CD4-positive, alpha-beta memory T cell (primary cell): ENCODE measurements around the gene GRM2. TPM values are rescaled to one million over a fixed set of nuclear protein-coding genes. Genes with fewer than 3 reads are reported as not detected.

Source experiments
- CTCF ChIA-PET: fragments of 350-600 bp; sonication (Branson Sonifier 250); formaldehyde crosslinking; loops from one replicate; lab custom pipeline; 2021; ENCODE audit warnings: inconsistent platforms; ENCODE audit not compliant: partially characterized antibody; lab: Charles Lee
- POLR2A ChIA-PET: fragments of 350-600 bp; sonication (Branson Sonifier 250); formaldehyde crosslinking; loops from one replicate; lab custom pipeline; 2021; ENCODE audit not compliant: partially characterized antibody; lab: Charles Lee
- DNase-seq, 5 donors: peaks; one replicate each; pipeline versions ENCODE4 v3.0.0 to v3.0.0-alpha.2; 2020 to 2022; ENCODE audit warnings: mixed read lengths in 1 of 5
- H3K27ac ChIP-seq: one replicate; pipeline ENCODE4 v1.7.0; 2013; ENCODE audit warnings: low read depth, low read length
- H3K27me3 ChIP-seq: 2 replicates; pipeline ENCODE4 v1.7.0; 2013; ENCODE audit warnings: mild to moderate bottlenecking, low read length, moderate library complexity; ENCODE audit not compliant: insufficient read depth
- H3K36me3 ChIP-seq: 2 replicates; pipeline ENCODE4 v1.7.0; 2013; ENCODE audit warnings: mild to moderate bottlenecking, low read length, moderate library complexity; ENCODE audit not compliant: insufficient read depth
- H3K4me1 ChIP-seq: 2 replicates; pipeline ENCODE4 v1.7.0; 2013; ENCODE audit warnings: mild to moderate bottlenecking, low read length, moderate library complexity; ENCODE audit not compliant: insufficient read depth
- H3K4me3 ChIP-seq, 2 donors: one replicate each; pipeline ENCODE4 v1.7.0; 2013; ENCODE audit warnings: low read length in 2 of 2, mild to moderate bottlenecking in 1 of 2
- H3K9me3 ChIP-seq, 2 donors: one replicate each; pipeline ENCODE4 v1.7.0; 2013; ENCODE audit warnings: low read length in 2 of 2, control low read depth in 1 of 2; ENCODE audit not compliant: control insufficient read depth in 1 of 2
- H3K27ac Mint-ChIP-seq, 7 donors: one replicate each; pipeline ENCODE4 v1.8.0; 2020 to 2021; ENCODE audit warnings: mixed read lengths in 7 of 7, mild to moderate bottlenecking in 6 of 7, inconsistent platforms in 3 of 7, moderate library complexity in 3 of 7
- H3K27me3 Mint-ChIP-seq, 2 donors: one replicate each; pipeline ENCODE4 v1.8.0; 2020 to 2021; ENCODE audit warnings: mixed read lengths in 2 of 2
- H3K36me3 Mint-ChIP-seq, 2 donors: one replicate each; pipeline ENCODE4 v1.8.0; 2020 to 2021; ENCODE audit warnings: mixed read lengths in 2 of 2, inconsistent platforms in 1 of 2, mild to moderate bottlenecking in 1 of 2
- H3K4me1 Mint-ChIP-seq, 4 donors: one replicate each; pipeline ENCODE4 v1.8.0; 2020 to 2021; ENCODE audit warnings: mixed read lengths in 4 of 4, mild to moderate bottlenecking in 1 of 4
- H3K4me3 Mint-ChIP-seq, 8 donors: one replicate each; pipeline ENCODE4 v1.8.0; 2020 to 2021; ENCODE audit warnings: mixed read lengths in 8 of 8, mild to moderate bottlenecking in 7 of 8, moderate library complexity in 6 of 8, inconsistent platforms in 3 of 8
- H3K9me3 Mint-ChIP-seq, 8 donors: one replicate each; pipeline ENCODE4 v1.8.0; 2020 to 2021; ENCODE audit warnings: mixed read lengths in 8 of 8, mild to moderate bottlenecking in 5 of 8, inconsistent platforms in 3 of 8, moderate library complexity in 1 of 8
- intact Hi-C: fragments of 100-400 bp; cut with micrococcal nuclease; formaldehyde crosslinking; loops from one replicate; pipeline ENCODE4 v1.15.1; 2023
- polyA plus RNA-seq, 2 donors: library from polyadenylated mRNA; unstranded; fragments of 300-500 nt; fragmentation: Illumina TruSeq; gene quantifications; one replicate each; pipeline ENCODE4 v1.2.3, GENCODE V29; 2021
- total RNA-seq, 2 experiments: library from RNA; stranded (reverse); gene quantifications; one replicate each; pipeline ENCODE4 v1.2.3, GENCODE V29; 2021

Gene GRM2
- total RNA-seq (1 to 10 TPM; 1.1 to 1.9 TPM), polyA plus RNA-seq (under 1 TPM in 1 of 2 donors, not detected in 1; 0.07 TPM)

GRCh38 chr3:51706788-51707731, at the start of gene GRM2:
Gene GRM2 (plus strand): TSS chr3:51707068. CDS start chr3:51708984, 1,916 bp downstream.
- ChIA-PET CTCF (no interaction called here), POLR2A (no interaction called here)
- Histone ChIP-seq H3K27me3 (no peaks in the 10 kb centered on the region), H3K36me3 (peaks cover 31% of the 10 kb centered on the region), H3K27ac (no peak within 1 kb of the TSS), H3K9me3 (no peaks in the 10 kb centered on the region), H3K4me1 (no peaks in the 10 kb centered on the region), H3K4me3 (no peak within 1 kb of the TSS)
- intact Hi-C loops: no loop called here
- peak within 1 kb of the TSS in 5 of 7 donors; percentile 15 to 56 (median 52) for H3K27ac Mint-ChIP-seq
- H3K4me3 Mint-ChIP-seq: peak within 1 kb of the TSS in 3 of 8 donors; percentile 1 to 21 (median 20)
- peaks cover 9 to 25% of the 10 kb centered on the region in 2 donors for H3K36me3 Mint-ChIP-seq
- no peaks in the 10 kb centered on the region for H3K27me3 Mint-ChIP-seq
- H3K9me3 Mint-ChIP-seq: peaks cover 0 to 2% (median 0%) of the 10 kb centered on the region in 8 donors
- peak in 2 of 5 donors; percentile 18 to 26 for DNase-seq
- peaks cover 15 to 43% (median 23%) of the 10 kb centered on the region in 4 donors for H3K4me1 Mint-ChIP-seq

- H3K4me1 Mint-ChIP-seq: no peaks in the 10 kb centered on the region
- no peaks in the 10 kb centered on the region for H3K27me3 Mint-ChIP-seq
- H3K4me1 ChIP-seq: no peaks in the 10 kb centered on the region
- H3K27ac Mint-ChIP-seq: peak overlapping the region in 2 of 7 donors; percentile 21 to 64
- H3K4me3 Mint-ChIP-seq: no peak overlapping the region
- H3K9me3 ChIP-seq: no peaks in the 10 kb centered on the region
- ChIA-PET POLR2A (no interaction called here), CTCF (interaction anchor here (0.7 to 2.6 kb wide), 4 partner anchors 9 to 25 kb away, joined by 3 to 11 read pairs (median 5); partner anchors contain the start of gene TEX264)
- no peak overlapping the region for H3K4me3 ChIP-seq
- intact Hi-C loops: no loop called here
- no peak for DNase-seq
- peaks cover 52 to 66% of the 10 kb centered on the region in 2 donors for H3K36me3 Mint-ChIP-seq
- H3K27ac ChIP-seq: no peak overlapping the region
- H3K36me3 ChIP-seq: peaks cover 25% of the 10 kb centered on the region
- H3K27me3 ChIP-seq: no peaks in the 10 kb centered on the region
- H3K9me3 Mint-ChIP-seq: peaks cover 0 to 7% (median 0%) of the 10 kb centered on the region in 8 donors
These were observed 49.6 kb upstream of the GRM2 start for GRCh38 chr3:51657234-51657633.

- intact Hi-C loops: no loop called here
- POLR2A ChIA-PET: no interaction called here
- Histone ChIP-seq H3K4me3 (no peak overlapping the region), H3K27ac (no peak overlapping the region), H3K36me3 (peaks cover 38% of the 10 kb centered on the region), H3K9me3 (no peaks in the 10 kb centered on the region), H3K4me1 (no peaks in the 10 kb centered on the region), H3K27me3 (no peaks in the 10 kb centered on the region)
- no peak overlapping the region for H3K4me3 Mint-ChIP-seq
- H3K27ac Mint-ChIP-seq: no peak overlapping the region
- no peaks in the 10 kb centered on the region for H3K4me1 Mint-ChIP-seq
- H3K9me3 Mint-ChIP-seq: no peaks in the 10 kb centered on the region
- H3K36me3 Mint-ChIP-seq: peaks cover 53 to 70% of the 10 kb centered on the region in 2 donors
- H3K27me3 Mint-ChIP-seq: no peaks in the 10 kb centered on the region
- DNase-seq: no peak
- CTCF ChIA-PET: interaction anchor here (1.1 to 17.7 kb wide), 2 partner anchors 10 to 26 kb away, joined by 5 to 324 read pairs; no protein-coding TSS in a partner anchor
These were observed 46.9 kb upstream of the GRM2 start for GRCh38 chr3:51659942-51660341.

DNA sequence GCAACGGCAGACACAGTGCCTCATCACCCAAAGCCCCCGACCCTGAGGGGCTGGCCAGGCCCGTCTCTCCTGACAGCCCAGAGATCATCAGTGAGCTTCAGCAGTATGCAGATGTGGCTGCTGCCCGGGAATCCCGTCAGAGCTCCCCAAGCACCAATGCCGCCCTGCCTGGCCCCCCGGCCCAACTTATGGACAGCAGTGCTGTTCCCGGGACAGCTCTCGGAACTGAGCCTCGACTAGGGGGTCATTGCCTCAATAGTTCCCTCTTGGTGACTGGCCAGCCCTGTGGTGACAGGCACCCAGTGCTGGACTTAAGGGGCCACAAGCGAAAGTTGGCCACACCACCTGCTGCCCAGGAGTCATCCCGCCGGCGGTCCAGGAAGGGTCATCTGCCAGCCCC, 44.4 kb upstream of the GRM2 start:
- no peaks in the 10 kb centered on the region for H3K27me3 Mint-ChIP-seq
- no peak overlapping the region for H3K4me3 ChIP-seq
- no peak for DNase-seq
- peak overlapping the region in 1 of 8 donors; percentile 20 for H3K4me3 Mint-ChIP-seq
- intact Hi-C loops: no loop called here
- POLR2A ChIA-PET: interaction anchor here (0.5 kb wide), 1 partner anchor 90 kb away, joined by 4 read pairs; no protein-coding TSS in a partner anchor
- H3K27ac Mint-ChIP-seq: peak overlapping the region in 2 of 7 donors; percentile 57
- peaks cover 36% of the 10 kb centered on the region for H3K36me3 ChIP-seq
- H3K36me3 Mint-ChIP-seq: peaks cover 41 to 54% of the 10 kb centered on the region in 2 donors
- H3K27me3 ChIP-seq: no peaks in the 10 kb centered on the region
- CTCF ChIA-PET: interaction anchor here (17.7 kb wide), 1 partner anchor 24 kb away, joined by 324 read pairs; no protein-coding TSS in a partner anchor
- peaks cover 0 to 5% (median 0%) of the 10 kb centered on the region in 4 donors for H3K4me1 Mint-ChIP-seq
- H3K9me3 Mint-ChIP-seq: no peaks in the 10 kb centered on the region
- H3K9me3 ChIP-seq: no peaks in the 10 kb centered on the region
- no peaks in the 10 kb centered on the region for H3K4me1 ChIP-seq
- H3K27ac ChIP-seq: no peak overlapping the region

DNA sequence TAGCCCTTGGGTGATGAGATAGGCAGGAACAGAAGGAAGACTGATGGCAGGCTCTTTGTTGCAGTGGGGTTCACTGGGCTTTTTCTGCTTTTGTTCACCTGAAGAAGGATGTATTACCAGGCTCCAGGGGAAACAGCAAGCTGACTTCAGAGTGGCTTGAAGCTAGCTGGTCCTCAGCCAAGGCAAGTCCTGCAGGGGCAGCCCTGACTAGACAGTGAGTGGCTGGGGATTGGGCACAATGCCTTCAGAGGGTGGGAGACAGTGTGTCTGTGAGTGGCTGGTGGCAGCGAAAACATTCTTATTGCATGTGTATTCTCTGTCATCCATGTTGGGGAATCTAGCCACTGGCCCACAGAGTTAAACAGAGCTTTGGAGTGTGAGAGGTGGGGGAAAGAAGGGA, 38.1 kb upstream of the GRM2 start:
- no peaks in the 10 kb centered on the region for H3K9me3 ChIP-seq
- H3K27ac Mint-ChIP-seq: peak overlapping the region; percentile 72 to 97 (median 96)
- H3K36me3 ChIP-seq: no peaks in the 10 kb centered on the region
- no peaks in the 10 kb centered on the region for H3K27me3 ChIP-seq
- peaks cover 43% of the 10 kb centered on the region for H3K4me1 ChIP-seq
- ChIA-PET CTCF (interaction anchor here (0.6 to 17.7 kb wide), 11 partner anchors 10 to 167 kb away, joined by 3 to 324 read pairs (median 5); partner anchors contain the start of genes DCAF1 and RAD54L2), POLR2A (interaction anchor here (1.1 to 10.9 kb wide), 4 partner anchors 16 to 282 kb away, joined by 3 to 251 read pairs (median 66); partner anchors contain the start of genes DCAF1 and MANF)
- H3K36me3 Mint-ChIP-seq: peaks cover 0 to 17% of the 10 kb centered on the region in 2 donors
- H3K4me1 Mint-ChIP-seq: peaks cover 33 to 52% (median 42%) of the 10 kb centered on the region in 4 donors
- no peaks in the 10 kb centered on the region for H3K9me3 Mint-ChIP-seq
- H3K27ac ChIP-seq: no peak overlapping the region
- intact Hi-C loops: loop anchor here (1.0 kb wide), 1 partner anchor 166 kb away; no protein-coding TSS in a partner anchor
- no peak for DNase-seq
- H3K4me3 Mint-ChIP-seq: peak overlapping the region in 3 of 8 donors; percentile 18 to 95 (median 76)
- H3K27me3 Mint-ChIP-seq: no peaks in the 10 kb centered on the region
- no peak overlapping the region for H3K4me3 ChIP-seq

GRCh38 chr3:51669241-51670052, 37.4 kb upstream of the GRM2 start:
- no peaks in the 10 kb centered on the region for H3K27me3 Mint-ChIP-seq
- H3K9me3 Mint-ChIP-seq: no peaks in the 10 kb centered on the region
- peak overlapping the region in 1 of 2 donors; percentile 89 for H3K4me3 ChIP-seq

More at GRCh38 chr3:51669241-51670052, 37.4 kb upstream of the GRM2 start:
- H3K27me3 ChIP-seq: no peaks in the 10 kb centered on the region
- no peaks in the 10 kb centered on the region for H3K9me3 ChIP-seq
- POLR2A ChIA-PET: interaction anchor here (1.1 to 10.9 kb wide), 6 partner anchors 15 to 283 kb away, joined by 3 to 251 read pairs (median 12); partner anchors contain the start of genes DCAF1, MANF, RAD54L2 and RBM15B
- intact Hi-C loops: loop anchor here (1.0 to 2.0 kb wide), 2 partner anchors 167 to 1053 kb away; partner anchors contain the start of gene MAPKAPK3
- peak overlapping the region; percentile 64 to 95 (median 88) for H3K4me3 Mint-ChIP-seq
- DNase-seq: peak; percentile 67 to 84 (median 72)
- H3K4me1 ChIP-seq: peaks cover 50% of the 10 kb centered on the region
- peaks cover 39 to 59% (median 49%) of the 10 kb centered on the region in 4 donors for H3K4me1 Mint-ChIP-seq
- peak overlapping the region; percentile 96 to 97 (median 97) for H3K27ac Mint-ChIP-seq
- peaks cover 0 to 12% of the 10 kb centered on the region in 2 donors for H3K36me3 Mint-ChIP-seq
- CTCF ChIA-PET: interaction anchor here (0.6 to 17.7 kb wide), 23 partner anchors 10 to 1050 kb away, joined by 3 to 324 read pairs (median 4); partner anchors contain the start of genes DCAF1 and RAD54L2
- no peaks in the 10 kb centered on the region for H3K36me3 ChIP-seq
- peak overlapping the region; percentile 83 for H3K27ac ChIP-seq
